Liver (tissue), 9 donors: Measurements from ENCODE around the gene TRAPPC2L. TPM values are rescaled to one million over a fixed set of nuclear protein-coding genes. Genes with fewer than 3 reads are reported as not detected.

Experiments used
- DNase-seq: peaks from one replicate; pipeline ENCODE4 v3.0.0-alpha.2; 2017; ENCODE audit warnings: low spot score
- H3K27ac ChIP-seq, 2 donors: one replicate each; pipeline ENCODE4 v1.7.0; 2013; ENCODE audit warnings: inconsistent platforms in 2 of 2, low read length in 2 of 2, control low read depth in 1 of 2, low read depth in 1 of 2, mild to moderate bottlenecking in 1 of 2
- H3K27me3 ChIP-seq, 4 donors: one replicate each; pipeline versions ENCODE4 v1.6.1 to v1.7.0; 2013; ENCODE audit warnings: low read length in 3 of 4, inconsistent platforms in 1 of 4, mild to moderate bottlenecking in 1 of 4, moderate library complexity in 1 of 4; ENCODE audit not compliant: control insufficient read depth in 4 of 4, insufficient read depth in 4 of 4
- H3K36me3 ChIP-seq, 4 donors: one replicate each; pipeline versions ENCODE4 v1.6.1 to v1.7.0; 2013; ENCODE audit warnings: low read length in 3 of 4, mild to moderate bottlenecking in 3 of 4, low read depth in 1 of 4, moderate library complexity in 1 of 4; ENCODE audit not compliant: control insufficient read depth in 4 of 4, insufficient read depth in 3 of 4
- H3K4me1 ChIP-seq, 4 donors: one replicate each; pipeline versions ENCODE4 v1.6.1 to v1.7.0; 2013; ENCODE audit warnings: low read length in 3 of 4, mild to moderate bottlenecking in 3 of 4, moderate library complexity in 1 of 4; ENCODE audit not compliant: control insufficient read depth in 4 of 4, insufficient read depth in 4 of 4
- H3K4me3 ChIP-seq, 3 donors: one replicate each; pipeline versions ENCODE4 v1.6.1 to v1.7.0; 2013; ENCODE audit warnings: low read length in 3 of 3, control low read depth in 1 of 3, low read depth in 1 of 3, mild to moderate bottlenecking in 1 of 3
- H3K9ac ChIP-seq, 2 donors: one replicate each; pipeline ENCODE4 v1.7.0; 2013; ENCODE audit warnings: low read length in 2 of 2, mild to moderate bottlenecking in 2 of 2, moderate library complexity in 2 of 2, control low read depth in 1 of 2, low read depth in 1 of 2
- H3K9me3 ChIP-seq, 4 donors: one replicate each; pipeline versions ENCODE4 v1.6.1 to v1.7.0; 2013; ENCODE audit warnings: low read length in 3 of 4; ENCODE audit not compliant: control insufficient read depth in 4 of 4
- EGR1 ChIP-seq, 2 donors: IDR thresholded peaks; 2 replicates each; pipeline ENCODE4 v1.6.1; 2016 to 2018; ENCODE audit warnings: antibody characterized with exemption in 2 of 2, low read depth in 2 of 2
- FOXA2 ChIP-seq: IDR thresholded peaks from 2 replicates; pipeline ENCODE4 v1.6.1; 2016; ENCODE audit warnings: antibody characterized with exemption
- GABPA ChIP-seq, 2 donors: IDR thresholded peaks in 1 of 2; conservative IDR thresholded peaks in 1 of 2; 2 replicates each; pipeline ENCODE4 v1.6.1; 2016; ENCODE audit warnings: antibody characterized with exemption in 2 of 2, mild to moderate bottlenecking in 1 of 2, moderate library complexity in 1 of 2
- HNF4A ChIP-seq, 2 donors: conservative IDR thresholded peaks; 2 replicates each; pipeline ENCODE4 v1.6.1; 2016; ENCODE audit warnings: antibody characterized with exemption in 2 of 2, mild to moderate bottlenecking in 2 of 2
- NR2F2 ChIP-seq: IDR thresholded peaks from 2 replicates; pipeline ENCODE4 v1.6.1; 2016; ENCODE audit warnings: antibody characterized with exemption
- RAD21 ChIP-seq, 2 donors: IDR thresholded peaks; 2 replicates each; pipeline ENCODE4 v1.6.1; 2016; ENCODE audit warnings: antibody characterized with exemption in 2 of 2, mild to moderate bottlenecking in 2 of 2
- RXRA ChIP-seq, 2 donors: IDR thresholded peaks; 2 replicates each; pipeline ENCODE4 v1.6.1; 2017 to 2018; ENCODE audit warnings: antibody characterized with exemption in 2 of 2, mild to moderate bottlenecking in 1 of 2
- SP1 ChIP-seq: IDR thresholded peaks from 2 replicates; pipeline ENCODE4 v1.6.1; 2018; ENCODE audit warnings: antibody characterized with exemption, mild to moderate bottlenecking
- TAF1 ChIP-seq: conservative IDR thresholded peaks from 2 replicates; pipeline ENCODE4 v1.6.1; 2016; ENCODE audit warnings: antibody characterized with exemption, mild to moderate bottlenecking
- YY1 ChIP-seq: IDR thresholded peaks from 2 replicates; pipeline ENCODE4 v1.6.1; 2016; ENCODE audit warnings: antibody characterized with exemption, mild to moderate bottlenecking
- WGBS: extraction: QIAGEN DNeasy Blood & Tissue Kit; methylation state at CpG from one replicate; pipeline ENCODE4 v1.1.7; 2013; 5-methylcytosine and 5-hydroxymethylcytosine counted together
- polyA plus RNA-seq, 2 donors: library from polyadenylated mRNA; stranded (reverse) in 1 of 2; unstranded in 1 of 2; fragments of 200-250 nt in 1 of 2; fragments of >200 nt in 1 of 2; fragmentation: Nextera tagmentation in 1 of 2; extraction: Ambion mirVana in 1 of 2; gene quantifications; one replicate each; pipeline versions ENCODE4 v1.2.1 to v1.2.3, GENCODE V29; 2013 to 2015
- total RNA-seq, 2 donors: library from RNA; depleted of rRNA; stranded (reverse); fragments of >200 nt; gene quantifications; one replicate each; pipeline ENCODE4 v1.2.3, GENCODE V29; 2014
- TF ChIP-seq, protein P1 (sequence below): IDR thresholded peaks from 2 replicates; pipeline ENCODE4 v1.6.1; 2016; ENCODE audit warnings: antibody characterized with exemption
- TF ChIP-seq, protein P2 (sequence below): IDR thresholded peaks from 2 replicates; pipeline ENCODE4 v1.6.1; 2016; ENCODE audit warnings: antibody characterized with exemption
- TF ChIP-seq, protein P3 (sequence below): fragments of 150-350 bp; IDR thresholded peaks from 2 replicates; pipeline ENCODE4 v1.5.1; 2017; ENCODE audit warnings: improper control_type of control experiment, low read depth, low read length; ENCODE audit not compliant: missing input control
- TF ChIP-seq, protein P4 (sequence below): IDR thresholded peaks from 2 replicates; pipeline ENCODE4 v1.6.1; 2016; ENCODE audit warnings: antibody characterized with exemption, mild to moderate bottlenecking
- donor health status: healthy.
- donor health status: healthy.
- donor health status: healthy.
- donor health status: healthy.
- donor health status: healthy.

The TRAPPC2L gene
- total and polyA plus RNA-seq, 4 donors: 16.3 to 59.4 (median 22.2) TPM

DNA sequence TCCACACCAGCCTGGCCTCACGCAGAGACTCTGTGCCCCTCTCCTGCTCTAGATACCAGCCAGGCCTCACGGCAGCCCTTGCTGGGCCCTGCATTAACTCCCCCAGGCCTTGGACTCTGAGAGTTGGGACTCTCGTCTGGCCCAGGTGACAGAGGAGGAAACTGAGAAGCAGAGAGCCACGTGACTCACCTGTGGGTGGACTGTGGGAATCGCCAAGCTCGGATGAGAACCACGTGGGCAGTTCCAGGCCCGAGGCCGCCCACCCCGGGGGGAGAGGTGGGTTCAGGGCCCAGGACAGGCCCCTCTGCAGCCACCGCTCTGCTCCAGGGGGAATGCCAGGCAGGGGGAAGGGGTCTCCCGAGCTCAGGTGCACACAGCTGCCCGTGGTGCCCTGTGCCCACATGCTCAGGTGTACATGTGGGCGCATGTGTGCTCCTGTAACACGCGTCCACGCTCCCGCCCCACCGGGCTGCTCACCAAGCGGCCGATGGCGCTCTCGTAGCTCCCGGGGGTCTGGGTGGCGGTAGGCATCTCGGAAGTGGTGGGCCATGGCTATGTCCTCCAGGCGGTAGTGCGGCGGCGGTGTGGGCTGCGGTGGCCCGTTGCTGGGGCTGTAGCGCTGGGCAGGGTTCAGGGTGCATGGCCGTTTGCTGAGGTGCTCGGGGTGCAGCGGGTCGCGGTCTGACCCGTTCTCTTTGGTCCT is 27.8 kb downstream of the TRAPPC2L start:
- no peak for TF ChIP-seq TAF1
- TF ChIP-seq YY1: no peak
- TF ChIP-seq HNF4A (conservative IDR thresholded peaks at IDR 0.05): no peak
- no peaks in the 10 kb centered on the region for H3K27me3 ChIP-seq
- no peak overlapping the region for H3K4me3 ChIP-seq
- no peaks in the 10 kb centered on the region for H3K36me3 ChIP-seq
- 95% methylated on average over 39 of the region's 39 CpGs for WGBS
- peaks cover 15 to 54% (median 33%) of the 10 kb centered on the region in 4 donors for H3K4me1 ChIP-seq
- no peak overlapping the region for H3K9ac ChIP-seq
- H3K27ac ChIP-seq: no peak overlapping the region
- no peaks in the 10 kb centered on the region for H3K9me3 ChIP-seq
- DNase-seq: no peak

DNA sequence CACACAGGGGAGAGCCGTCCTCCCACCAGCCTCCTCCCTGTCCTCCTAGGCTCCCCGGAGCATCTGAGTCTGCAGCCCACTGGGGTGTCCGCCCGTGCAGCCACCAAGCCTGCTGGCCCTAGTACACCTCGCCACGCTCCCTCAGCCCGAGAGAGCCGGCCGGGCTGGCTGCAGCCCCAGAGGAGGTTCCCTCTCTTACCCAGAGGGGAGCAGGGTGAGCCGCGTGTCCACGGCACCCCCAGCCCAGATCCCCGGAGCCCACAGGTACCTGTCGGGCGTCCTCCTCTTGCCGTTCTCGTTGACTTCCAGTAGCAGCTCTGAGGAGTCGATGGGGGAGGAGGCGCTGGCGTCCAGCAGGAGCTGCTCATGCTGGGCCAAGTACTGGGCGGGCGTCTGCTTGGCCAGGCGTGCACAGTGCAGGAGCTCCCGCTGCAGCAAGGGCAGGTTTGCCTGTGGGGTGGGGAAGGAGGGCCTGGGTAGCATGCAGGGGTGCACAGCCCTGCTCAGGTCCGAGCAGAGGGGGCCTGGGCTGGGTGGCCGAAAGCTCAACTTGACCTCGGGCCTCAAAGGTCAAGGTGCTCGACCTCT is 28.9 kb downstream of the TRAPPC2L start:
- TF ChIP-seq NR2F2 (no peak), EGR1 (IDR thresholded peaks at IDR 0.05; ENCODE audit: low read depth in 2 of 2) (no peak), GABPA (IDR thresholded peaks at IDR 0.05 in 1 of 2, conservative IDR thresholded peaks at IDR 0.05 in 1 of 2) (no peak), RAD21 (IDR thresholded peaks at IDR 0.05) (no peak), SP1 (no peak), RXRA (IDR thresholded peaks at IDR 0.05) (no peak), HNF4A (conservative IDR thresholded peaks at IDR 0.05) (no peak)
- TF ChIP-seq, protein P1, sequence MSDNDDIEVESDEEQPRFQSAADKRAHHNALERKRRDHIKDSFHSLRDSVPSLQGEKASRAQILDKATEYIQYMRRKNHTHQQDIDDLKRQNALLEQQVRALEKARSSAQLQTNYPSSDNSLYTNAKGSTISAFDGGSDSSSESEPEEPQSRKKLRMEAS: no peak
- no peak overlapping the region for H3K27ac ChIP-seq
- H3K4me3 ChIP-seq: no peak overlapping the region
- WGBS: 95% methylated on average over 28 of the region's 28 CpGs
- H3K9ac ChIP-seq: no peak overlapping the region
- H3K36me3 ChIP-seq: no peaks in the 10 kb centered on the region
- DNase-seq: no peak
- H3K4me1 ChIP-seq: peaks cover 7 to 44% (median 27%) of the 10 kb centered on the region in 4 donors
- no peaks in the 10 kb centered on the region for H3K9me3 ChIP-seq
- no peaks in the 10 kb centered on the region for H3K27me3 ChIP-seq

DNA sequence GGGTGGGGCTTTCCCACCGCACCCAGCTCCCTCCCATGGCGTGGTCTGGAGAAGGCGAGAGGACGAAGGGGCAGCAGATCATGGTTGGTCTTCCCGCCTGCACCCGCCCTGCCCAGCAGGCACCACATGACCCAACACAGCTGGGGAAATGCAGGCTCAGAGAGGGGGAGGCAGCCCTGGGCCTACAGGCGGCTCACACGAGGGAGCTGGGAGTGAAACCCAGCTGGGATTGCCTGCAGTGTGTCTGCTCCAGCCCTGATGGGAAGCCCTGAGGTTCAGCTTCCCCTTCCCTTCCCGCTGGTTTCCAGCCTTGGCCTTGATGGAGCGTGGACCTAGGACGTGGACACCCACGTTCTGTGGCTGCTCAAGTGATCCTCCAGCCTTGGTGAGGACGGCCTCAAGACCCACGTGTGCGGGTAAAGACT is 29.5 kb downstream of the TRAPPC2L start:
- H3K9ac ChIP-seq: no peak overlapping the region
- H3K27me3 ChIP-seq: no peaks in the 10 kb centered on the region
- TF ChIP-seq GABPA (IDR thresholded peaks at IDR 0.05 in 1 of 2, conservative IDR thresholded peaks at IDR 0.05 in 1 of 2) (no peak), YY1 (no peak), FOXA2 (no peak), TAF1 (no peak)
- TF ChIP-seq, protein P2, sequence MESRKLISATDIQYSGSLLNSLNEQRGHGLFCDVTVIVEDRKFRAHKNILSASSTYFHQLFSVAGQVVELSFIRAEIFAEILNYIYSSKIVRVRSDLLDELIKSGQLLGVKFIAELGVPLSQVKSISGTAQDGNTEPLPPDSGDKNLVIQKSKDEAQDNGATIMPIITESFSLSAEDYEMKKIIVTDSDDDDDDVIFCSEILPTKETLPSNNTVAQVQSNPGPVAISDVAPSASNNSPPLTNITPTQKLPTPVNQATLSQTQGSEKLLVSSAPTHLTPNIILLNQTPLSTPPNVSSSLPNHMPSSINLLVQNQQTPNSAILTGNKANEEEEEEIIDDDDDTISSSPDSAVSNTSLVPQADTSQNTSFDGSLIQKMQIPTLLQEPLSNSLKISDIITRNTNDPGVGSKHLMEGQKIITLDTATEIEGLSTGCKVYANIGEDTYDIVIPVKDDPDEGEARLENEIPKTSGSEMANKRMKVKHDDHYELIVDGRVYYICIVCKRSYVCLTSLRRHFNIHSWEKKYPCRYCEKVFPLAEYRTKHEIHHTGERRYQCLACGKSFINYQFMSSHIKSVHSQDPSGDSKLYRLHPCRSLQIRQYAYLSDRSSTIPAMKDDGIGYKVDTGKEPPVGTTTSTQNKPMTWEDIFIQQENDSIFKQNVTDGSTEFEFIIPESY: no peak
- TF ChIP-seq, protein P3, sequence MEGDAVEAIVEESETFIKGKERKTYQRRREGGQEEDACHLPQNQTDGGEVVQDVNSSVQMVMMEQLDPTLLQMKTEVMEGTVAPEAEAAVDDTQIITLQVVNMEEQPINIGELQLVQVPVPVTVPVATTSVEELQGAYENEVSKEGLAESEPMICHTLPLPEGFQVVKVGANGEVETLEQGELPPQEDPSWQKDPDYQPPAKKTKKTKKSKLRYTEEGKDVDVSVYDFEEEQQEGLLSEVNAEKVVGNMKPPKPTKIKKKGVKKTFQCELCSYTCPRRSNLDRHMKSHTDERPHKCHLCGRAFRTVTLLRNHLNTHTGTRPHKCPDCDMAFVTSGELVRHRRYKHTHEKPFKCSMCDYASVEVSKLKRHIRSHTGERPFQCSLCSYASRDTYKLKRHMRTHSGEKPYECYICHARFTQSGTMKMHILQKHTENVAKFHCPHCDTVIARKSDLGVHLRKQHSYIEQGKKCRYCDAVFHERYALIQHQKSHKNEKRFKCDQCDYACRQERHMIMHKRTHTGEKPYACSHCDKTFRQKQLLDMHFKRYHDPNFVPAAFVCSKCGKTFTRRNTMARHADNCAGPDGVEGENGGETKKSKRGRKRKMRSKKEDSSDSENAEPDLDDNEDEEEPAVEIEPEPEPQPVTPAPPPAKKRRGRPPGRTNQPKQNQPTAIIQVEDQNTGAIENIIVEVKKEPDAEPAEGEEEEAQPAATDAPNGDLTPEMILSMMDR: no peak
- TF ChIP-seq, protein P4, sequence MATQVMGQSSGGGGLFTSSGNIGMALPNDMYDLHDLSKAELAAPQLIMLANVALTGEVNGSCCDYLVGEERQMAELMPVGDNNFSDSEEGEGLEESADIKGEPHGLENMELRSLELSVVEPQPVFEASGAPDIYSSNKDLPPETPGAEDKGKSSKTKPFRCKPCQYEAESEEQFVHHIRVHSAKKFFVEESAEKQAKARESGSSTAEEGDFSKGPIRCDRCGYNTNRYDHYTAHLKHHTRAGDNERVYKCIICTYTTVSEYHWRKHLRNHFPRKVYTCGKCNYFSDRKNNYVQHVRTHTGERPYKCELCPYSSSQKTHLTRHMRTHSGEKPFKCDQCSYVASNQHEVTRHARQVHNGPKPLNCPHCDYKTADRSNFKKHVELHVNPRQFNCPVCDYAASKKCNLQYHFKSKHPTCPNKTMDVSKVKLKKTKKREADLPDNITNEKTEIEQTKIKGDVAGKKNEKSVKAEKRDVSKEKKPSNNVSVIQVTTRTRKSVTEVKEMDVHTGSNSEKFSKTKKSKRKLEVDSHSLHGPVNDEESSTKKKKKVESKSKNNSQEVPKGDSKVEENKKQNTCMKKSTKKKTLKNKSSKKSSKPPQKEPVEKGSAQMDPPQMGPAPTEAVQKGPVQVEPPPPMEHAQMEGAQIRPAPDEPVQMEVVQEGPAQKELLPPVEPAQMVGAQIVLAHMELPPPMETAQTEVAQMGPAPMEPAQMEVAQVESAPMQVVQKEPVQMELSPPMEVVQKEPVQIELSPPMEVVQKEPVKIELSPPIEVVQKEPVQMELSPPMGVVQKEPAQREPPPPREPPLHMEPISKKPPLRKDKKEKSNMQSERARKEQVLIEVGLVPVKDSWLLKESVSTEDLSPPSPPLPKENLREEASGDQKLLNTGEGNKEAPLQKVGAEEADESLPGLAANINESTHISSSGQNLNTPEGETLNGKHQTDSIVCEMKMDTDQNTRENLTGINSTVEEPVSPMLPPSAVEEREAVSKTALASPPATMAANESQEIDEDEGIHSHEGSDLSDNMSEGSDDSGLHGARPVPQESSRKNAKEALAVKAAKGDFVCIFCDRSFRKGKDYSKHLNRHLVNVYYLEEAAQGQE: no peak
- no peaks in the 10 kb centered on the region for H3K36me3 ChIP-seq
- H3K4me3 ChIP-seq: no peak overlapping the region
- 89% methylated on average over 15 of the region's 15 CpGs for WGBS
- DNase-seq: no peak
- peak overlapping the region in 1 of 2 donors; percentile 19 for H3K27ac ChIP-seq
- H3K4me1 ChIP-seq: peaks cover 6 to 38% (median 25%) of the 10 kb centered on the region in 4 donors
- no peaks in the 10 kb centered on the region for H3K9me3 ChIP-seq
